C4-2B (cell line): ENCODE measurements around the gene CATSPERE.

Source experiments
- H3K27ac ChIP-seq: fragments of 450-650 bp; 2 replicates; pipeline ENCODE4 v1.5.1; 2017
- ZFX ChIP-seq: fragments of 450-650 bp; IDR thresholded peaks from 2 replicates; pipeline ENCODE4 v1.6.1; 2017
- TF ChIP-seq, protein P1 (sequence below): fragments of 450-650 bp; conservative IDR thresholded peaks from 2 replicates; pipeline ENCODE4 v1.5.1; 2017; ENCODE audit warnings: mild to moderate bottlenecking

The CATSPERE gene

DNA sequence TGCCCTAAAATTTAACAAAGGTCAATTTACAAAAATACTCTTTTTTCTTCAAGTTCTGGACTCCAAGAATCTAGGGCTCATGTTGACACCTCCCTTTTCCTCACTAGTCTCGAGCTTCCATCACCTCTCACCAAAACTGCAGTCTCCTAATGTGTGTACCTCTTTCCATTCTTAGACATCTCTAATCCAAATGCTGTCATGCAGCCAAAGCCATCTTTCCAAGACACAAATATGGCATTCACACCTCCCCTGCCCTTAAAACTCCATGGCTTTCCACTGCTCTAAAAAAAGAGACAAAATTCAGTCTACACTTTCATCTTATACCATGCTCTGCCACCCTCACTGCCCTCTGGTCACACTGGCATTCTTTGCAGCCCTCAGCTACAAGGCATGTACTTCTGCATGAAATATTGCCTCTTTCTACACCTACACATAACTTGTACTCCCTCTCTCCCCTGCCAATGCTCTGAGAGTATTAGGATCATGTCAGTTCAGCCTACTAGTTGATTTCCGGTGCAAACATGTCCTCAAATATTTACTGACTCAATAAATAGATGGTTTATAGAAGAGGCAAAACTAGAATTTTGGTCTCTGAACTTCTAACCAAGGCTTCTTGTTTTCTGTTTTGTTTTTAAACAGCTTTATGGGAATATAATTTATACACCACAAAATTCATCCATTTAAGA lies 36.3 kb upstream of the CATSPERE start:
- H3K27ac ChIP-seq: peak overlapping the region; percentile 29; the same call in 1 of the 2 replicates
- TF ChIP-seq, protein P1, sequence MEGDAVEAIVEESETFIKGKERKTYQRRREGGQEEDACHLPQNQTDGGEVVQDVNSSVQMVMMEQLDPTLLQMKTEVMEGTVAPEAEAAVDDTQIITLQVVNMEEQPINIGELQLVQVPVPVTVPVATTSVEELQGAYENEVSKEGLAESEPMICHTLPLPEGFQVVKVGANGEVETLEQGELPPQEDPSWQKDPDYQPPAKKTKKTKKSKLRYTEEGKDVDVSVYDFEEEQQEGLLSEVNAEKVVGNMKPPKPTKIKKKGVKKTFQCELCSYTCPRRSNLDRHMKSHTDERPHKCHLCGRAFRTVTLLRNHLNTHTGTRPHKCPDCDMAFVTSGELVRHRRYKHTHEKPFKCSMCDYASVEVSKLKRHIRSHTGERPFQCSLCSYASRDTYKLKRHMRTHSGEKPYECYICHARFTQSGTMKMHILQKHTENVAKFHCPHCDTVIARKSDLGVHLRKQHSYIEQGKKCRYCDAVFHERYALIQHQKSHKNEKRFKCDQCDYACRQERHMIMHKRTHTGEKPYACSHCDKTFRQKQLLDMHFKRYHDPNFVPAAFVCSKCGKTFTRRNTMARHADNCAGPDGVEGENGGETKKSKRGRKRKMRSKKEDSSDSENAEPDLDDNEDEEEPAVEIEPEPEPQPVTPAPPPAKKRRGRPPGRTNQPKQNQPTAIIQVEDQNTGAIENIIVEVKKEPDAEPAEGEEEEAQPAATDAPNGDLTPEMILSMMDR: no peak
- no peak for TF ChIP-seq ZFX

DNA sequence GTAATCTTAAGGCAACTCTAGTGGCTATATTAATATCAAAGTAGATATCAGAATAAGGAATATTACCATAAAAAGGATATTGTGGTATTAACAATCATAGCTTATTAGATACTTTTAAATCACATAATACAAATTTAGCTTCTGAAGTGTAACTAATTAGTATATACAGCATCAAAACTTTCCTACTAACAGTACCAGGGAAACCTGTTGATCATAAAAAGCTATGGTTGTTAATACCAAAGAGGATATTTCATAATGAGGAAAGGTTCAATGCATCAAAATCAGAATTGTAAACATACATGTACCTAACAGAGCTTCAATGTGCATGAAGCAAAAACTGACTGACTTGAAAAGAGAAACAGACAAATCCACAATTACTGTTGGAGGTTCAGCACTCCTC lies 33.4 kb upstream of the CATSPERE start:
- H3K27ac ChIP-seq: no peak overlapping the region
- TF ChIP-seq, protein P1: no peak
- TF ChIP-seq ZFX: no peak

DNA sequence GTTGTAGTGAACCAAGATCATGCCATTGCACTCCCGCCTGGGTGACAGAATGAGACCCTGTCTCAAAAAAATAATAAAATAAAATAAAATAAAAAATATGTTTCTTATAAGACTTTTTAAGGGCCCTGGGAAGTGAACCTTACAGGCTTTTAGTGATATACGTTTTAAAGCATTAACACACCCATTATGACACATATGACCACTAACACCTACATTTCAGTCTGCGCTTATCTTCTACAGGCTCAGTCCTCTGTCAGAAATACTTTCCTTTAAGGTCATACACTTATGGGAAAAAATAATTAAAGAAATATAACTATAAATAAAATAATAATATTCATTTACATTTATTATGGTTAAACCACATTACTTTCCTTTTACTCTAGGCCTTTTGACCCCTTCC lies 31.3 kb upstream of the CATSPERE start:
- no peak overlapping the region for H3K27ac ChIP-seq
- no peak for TF ChIP-seq ZFX
- TF ChIP-seq, protein P1: no peak

DNA sequence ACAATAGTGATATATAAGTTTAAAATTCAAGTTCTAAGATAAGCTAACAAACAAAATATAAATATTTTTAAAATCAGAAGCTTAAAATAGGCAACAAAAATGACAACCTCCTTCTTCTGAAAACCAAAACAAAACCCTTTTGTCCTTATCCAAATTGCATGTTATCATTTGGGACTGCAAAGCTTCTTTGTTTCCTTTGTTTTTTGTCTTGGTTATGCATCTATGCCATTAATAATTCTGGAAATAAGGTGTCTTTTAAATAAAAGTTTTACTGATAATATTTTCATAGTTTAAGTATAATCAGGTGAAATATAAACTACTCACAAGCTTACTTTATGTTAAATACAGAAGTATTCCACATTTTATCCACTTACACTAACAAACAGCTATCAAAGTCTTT lies 29.9 kb upstream of the CATSPERE start:
- TF ChIP-seq, protein P1: no peak
- TF ChIP-seq ZFX: no peak

DNA sequence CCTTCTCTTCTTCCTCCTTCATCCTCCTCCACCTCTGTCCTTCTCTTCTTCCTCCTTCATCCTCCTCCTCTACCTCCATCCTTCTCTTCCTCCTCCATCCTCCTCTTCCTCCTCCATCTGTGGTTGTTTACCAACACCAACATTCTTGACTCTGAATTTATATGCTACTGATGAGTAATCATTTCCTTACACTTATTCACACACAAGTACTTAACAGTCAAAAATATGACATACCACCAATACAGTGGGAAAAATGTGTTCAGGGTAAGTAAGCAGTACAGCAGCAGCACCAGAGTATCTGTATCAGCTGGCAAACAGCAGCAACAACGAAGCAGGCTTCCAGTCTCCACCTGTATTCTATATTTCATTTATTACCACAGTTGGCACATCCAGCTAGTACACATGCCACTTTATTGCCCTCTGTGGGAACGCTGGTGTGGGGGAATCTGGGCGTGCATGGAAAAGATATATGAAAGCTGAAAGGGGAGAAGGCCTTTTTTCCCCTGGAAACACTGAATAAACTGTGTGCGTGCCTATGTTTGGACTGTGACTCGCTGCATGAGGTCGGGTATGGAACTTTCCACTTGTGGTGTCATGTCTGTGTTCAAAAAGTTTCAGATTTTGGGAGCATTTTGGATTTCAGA lies 25.4 kb upstream of the CATSPERE start:
- no peak overlapping the region for H3K27ac ChIP-seq

More for the DNA sequence above, 29.9 kb upstream of the CATSPERE start:
- no peak overlapping the region for H3K27ac ChIP-seq

DNA sequence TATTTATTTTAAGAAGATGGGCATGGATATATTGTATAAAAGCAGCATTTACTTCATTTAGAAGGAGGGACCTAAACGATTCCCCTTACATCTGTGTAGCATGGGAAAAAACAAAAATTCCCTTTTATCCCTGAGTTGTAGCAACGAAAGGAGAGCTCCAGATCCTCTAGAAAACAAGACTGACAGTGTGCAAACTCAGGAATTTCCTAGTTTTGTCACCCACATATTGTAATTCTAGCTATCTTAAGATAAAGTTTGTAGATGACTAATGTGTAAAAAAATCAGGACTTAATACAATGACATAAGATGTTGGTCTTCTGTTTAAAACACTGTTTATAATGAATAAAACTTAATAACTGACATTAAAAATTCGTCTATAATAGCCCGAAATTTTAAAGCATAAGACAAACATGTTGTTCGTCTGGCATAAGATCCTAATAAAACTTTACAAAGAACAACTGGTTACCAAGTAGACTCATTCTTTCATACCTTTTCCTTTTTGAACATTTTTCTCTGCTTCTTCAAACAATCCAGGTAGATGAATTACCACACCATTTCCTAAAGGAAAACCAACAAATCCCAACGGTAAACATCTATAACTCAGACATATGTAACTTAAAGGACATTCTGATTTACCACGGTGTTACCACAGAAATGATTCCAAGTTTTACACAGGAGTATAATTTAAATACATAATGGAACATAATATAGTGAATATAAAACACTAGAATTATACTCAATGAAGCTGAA lies 24.6 kb upstream of the CATSPERE start:
- no peak for TF ChIP-seq ZFX
- TF ChIP-seq, protein P1: no peak
- H3K27ac ChIP-seq: no peak overlapping the region

More for the DNA sequence above, 25.4 kb upstream of the CATSPERE start:
- TF ChIP-seq ZFX: no peak
- TF ChIP-seq, protein P1: no peak

DNA sequence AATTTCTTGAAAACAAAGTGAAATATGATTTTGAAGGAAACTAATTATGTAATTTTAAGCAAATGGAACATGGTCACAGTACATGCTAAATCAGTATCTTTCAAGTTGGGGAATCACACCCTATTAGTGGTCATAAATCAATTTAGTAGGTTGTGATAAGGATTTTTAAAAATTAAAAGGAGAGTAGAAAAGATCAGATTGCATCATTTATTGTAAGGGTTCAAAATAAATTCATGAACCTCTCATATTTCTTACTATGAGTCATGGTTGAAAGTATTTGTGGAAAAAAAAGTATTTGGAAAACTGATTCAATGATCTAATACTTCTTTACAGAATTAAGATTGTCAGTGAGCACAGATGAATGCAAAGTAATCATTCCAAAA lies 24.0 kb upstream of the CATSPERE start:
- H3K27ac ChIP-seq: no peak overlapping the region
- TF ChIP-seq ZFX: no peak
- TF ChIP-seq, protein P1: no peak
